Left ventricle myocardium inferior (tissue), 1 donor: Measurements from ENCODE around the gene FAAH. TPM values are rescaled to one million over a fixed set of nuclear protein-coding genes. Genes with fewer than 3 reads are reported as not detected.

Experiments
- DNase-seq: peaks from one replicate; pipeline ENCODE4 v3.0.0-alpha.2; 2020
- H3K27ac ChIP-seq: fragments of 200-600 bp; replicated peaks from 2 replicates; pipeline ENCODE4 v1.8.0; 2021
- H3K27me3 ChIP-seq: fragments of 200-600 bp; 2 replicates; pipeline ENCODE4 v1.8.0; 2021; ENCODE audit warnings: low read depth
- H3K36me3 ChIP-seq: fragments of 200-600 bp; 2 replicates; pipeline ENCODE4 v1.8.0; 2021
- H3K4me1 ChIP-seq: fragments of 200-600 bp; 2 replicates; pipeline ENCODE4 v1.8.0; 2021
- H3K4me3 ChIP-seq: fragments of 200-600 bp; 2 replicates; pipeline ENCODE4 v1.8.0; 2021; ENCODE audit warnings: mild to moderate bottlenecking, moderate library complexity
- H3K9me3 ChIP-seq: fragments of 200-600 bp; replicated peaks from 2 replicates; pipeline ENCODE4 v1.8.0; 2021
- CTCF ChIP-seq: fragments of 200-600 bp; IDR thresholded peaks from 2 replicates; pipeline ENCODE4 v1.8.0; 2021; ENCODE audit warnings: antibody characterized with exemption, mild to moderate bottlenecking, borderline replicate concordance
- intact Hi-C: fragments of 100-400 bp; cut with micrococcal nuclease; formaldehyde crosslinking; loops from one replicate; pipeline ENCODE4 v1.11.0; 2022
- total RNA-seq: library from RNA; stranded (reverse); fragmentation: NEBNext Ultra II Directional; extraction: Animal tissue kit (Norgen Biotek cat#: 25700); gene quantifications from one replicate; pipeline ENCODE4 v1.2.1, GENCODE V29; 2021
- donor health status: DM: no; HTN: yes; CAD: no; lungs with severe emphysema.

Gene FAAH
- total RNA-seq, 1 donor from 2014 or later, result 2.8 TPM

- Histone ChIP-seq H3K36me3 (no peaks in the 10 kb centered on the region), H3K4me1 (peaks cover 13% of the 10 kb centered on the region), H3K27ac (no peak overlapping the region), H3K27me3 (peaks cover 99% of the 10 kb centered on the region), H3K4me3 (no peak overlapping the region), H3K9me3 (no peaks in the 10 kb centered on the region)
- DNase-seq, result no peak
- intact Hi-C loops, result loop anchor here (5.0 kb wide), 1 partner anchor 75 kb away; no protein-coding TSS in a partner anchor
- no peak for TF ChIP-seq CTCF
Observed at GRCh38 chr1:46451948-46452930, 58.1 kb downstream of the FAAH start.

- Histone ChIP-seq H3K4me1 (peaks cover 9% of the 10 kb centered on the region), H3K4me3 (no peak overlapping the region), H3K36me3 (no peaks in the 10 kb centered on the region), H3K27ac (no peak overlapping the region), H3K27me3 (peaks cover 94% of the 10 kb centered on the region), H3K9me3 (no peaks in the 10 kb centered on the region)
- no peak for TF ChIP-seq CTCF
- intact Hi-C loops, result loop anchor here (5.0 kb wide), 1 partner anchor 74 kb away; no protein-coding TSS in a partner anchor
- DNase-seq, result no peak
Observed at GRCh38 chr1:46452931-46453325, 58.8 kb downstream of the FAAH start.

GRCh38 chr1:46453449-46453848 is 59.3 kb downstream of the FAAH start:
- Histone ChIP-seq H3K36me3 (no peaks in the 10 kb centered on the region), H3K27ac (no peak overlapping the region), H3K9me3 (no peaks in the 10 kb centered on the region), H3K4me1 (peaks cover 3% of the 10 kb centered on the region), H3K4me3 (no peak overlapping the region), H3K27me3 (peaks cover 94% of the 10 kb centered on the region)
- intact Hi-C loops, result loop anchor here (5.0 kb wide), 1 partner anchor 74 kb away; no protein-coding TSS in a partner anchor
- TF ChIP-seq CTCF, result no peak
- DNase-seq, result no peak

DNA sequence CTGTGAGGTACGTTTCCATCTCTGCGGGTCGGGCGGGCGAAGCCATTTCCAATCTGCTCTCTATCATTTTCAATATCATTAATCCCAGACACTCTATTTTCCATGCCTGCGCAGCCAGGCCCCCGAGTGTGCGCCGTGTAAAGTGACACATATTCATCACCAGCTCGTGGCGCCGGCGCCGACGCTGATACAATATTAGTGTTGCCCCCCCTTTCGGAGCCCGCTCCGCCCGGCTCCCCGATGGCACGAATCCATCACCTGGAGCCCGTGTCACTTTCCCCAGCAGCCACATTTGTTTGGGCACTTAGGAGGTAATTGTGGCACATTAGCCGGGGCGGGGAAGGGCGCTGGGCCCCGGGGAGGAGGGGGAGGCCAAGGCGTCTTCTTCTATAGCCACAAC is 61.8 kb downstream of the FAAH start:
- Histone ChIP-seq H3K4me3 (no peak overlapping the region), H3K27ac (no peak overlapping the region), H3K27me3 (peaks cover 92% of the 10 kb centered on the region), H3K9me3 (no peaks in the 10 kb centered on the region), H3K36me3 (no peaks in the 10 kb centered on the region), H3K4me1 (no peaks in the 10 kb centered on the region)
- no peak for DNase-seq
- no peak for TF ChIP-seq CTCF
- intact Hi-C loops, result no loop called here

DNA sequence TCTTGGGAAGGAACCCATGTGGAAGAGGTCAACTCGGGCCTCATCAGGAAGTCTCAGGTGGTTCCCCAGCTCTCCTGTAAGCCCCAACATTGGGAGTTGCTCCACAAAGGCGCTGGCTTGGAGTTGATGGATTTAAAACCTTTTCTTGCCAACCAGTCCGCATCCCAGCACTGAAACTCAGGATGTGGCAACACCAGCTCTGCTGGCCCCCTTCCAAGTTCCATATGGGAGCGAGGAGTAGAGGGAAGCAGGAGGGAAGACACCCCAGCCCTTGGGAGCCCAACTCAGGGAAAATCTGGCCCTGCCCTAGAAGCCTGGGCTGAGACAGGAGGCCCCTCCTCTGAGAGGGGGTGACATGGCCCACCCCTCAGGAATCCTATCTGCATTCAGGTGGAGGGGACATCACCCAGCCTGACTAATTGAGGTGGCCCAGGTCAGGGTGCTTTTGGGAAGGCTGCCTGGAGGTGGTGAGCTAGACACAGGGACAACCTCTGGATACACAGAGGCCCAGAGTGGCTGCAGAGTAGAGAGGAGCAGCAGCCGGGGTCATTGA is 62.4 kb downstream of the FAAH start:
- Histone ChIP-seq H3K4me1 (no peaks in the 10 kb centered on the region), H3K9me3 (no peaks in the 10 kb centered on the region), H3K4me3 (no peak overlapping the region), H3K27me3 (peaks cover 91% of the 10 kb centered on the region), H3K36me3 (no peaks in the 10 kb centered on the region), H3K27ac (no peak overlapping the region)
- no peak for DNase-seq
- intact Hi-C loops, result no loop called here
- no peak for TF ChIP-seq CTCF
